Hepatocyte (in vitro differentiated cells): ENCODE data around the gene KAZALD1.

Experiments
- CTCF ChIP-seq: fragments of 200-600 bp; sonication (generic); IDR thresholded peaks from 2 replicates; pipeline ENCODE4 v1.5.1; 2016; ENCODE audit warnings: antibody characterized with exemption, mild to moderate bottlenecking; ENCODE audit not compliant: poor library complexity
- EZH2 ChIP-seq: fragments of 200-600 bp; sonication (generic); IDR thresholded peaks from 2 replicates; pipeline ENCODE4 v1.6.1; 2016; ENCODE audit warnings: antibody characterized with exemption, mild to moderate bottlenecking, borderline replicate concordance
- EZH2phosphoT487 ChIP-seq: fragments of 200-600 bp; sonication (generic); IDR thresholded peaks from one replicate; pipeline ENCODE4 v1.6.1; 2018; ENCODE audit warnings: antibody characterized with exemption, mild to moderate bottlenecking, low read depth, moderate library complexity; ENCODE audit not compliant: unreplicated experiment, severe bottlenecking

- TF ChIP-seq EZH2: no peak
- TF ChIP-seq CTCF: no peak
- no peak for TF ChIP-seq EZH2phosphoT487
These were observed 30.5 kb upstream of the KAZALD1 start, which contains the start of the genes PDZD7 and SFXN3 for GRCh38 chr10:101031128-101031795.
